Measurements from ENCODE around the gene GJC1.

Gene GJC1

DNA sequence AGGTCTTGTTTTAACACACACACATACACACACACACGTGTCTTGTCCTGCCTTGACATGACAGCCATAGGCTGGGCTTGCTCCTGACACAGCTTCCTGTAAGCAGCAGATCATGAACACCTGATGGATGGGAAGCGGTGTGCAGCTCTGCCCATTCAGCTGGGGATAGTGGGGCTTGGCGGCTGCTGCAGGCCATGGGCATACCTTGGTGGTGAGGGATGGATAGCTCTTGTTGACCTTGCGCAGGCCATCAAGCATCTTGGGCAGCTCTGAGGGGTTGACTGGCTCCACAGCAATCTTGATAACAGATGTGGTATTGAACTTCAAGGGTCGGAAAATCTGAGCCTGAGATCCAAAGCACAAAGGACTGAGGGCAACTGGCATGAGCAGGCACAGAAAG lies 29.6 kb upstream of the GJC1 start:
- Mint-ChIP-seq H3K27ac (no peak overlapping the region), H3K27me3 (ENCODE audit: low read depth) (no peaks in the 10 kb centered on the region), H3K36me3 (ENCODE audit: low read depth) (peaks cover 56% of the 10 kb centered on the region), H3K9me3 (no peaks in the 10 kb centered on the region), H3K4me3 (no peak overlapping the region), H3K4me1 (ENCODE audit: low read depth) (no peaks in the 10 kb centered on the region)
- DNase-seq (ENCODE audit: low spot score), result no peak

DNA sequence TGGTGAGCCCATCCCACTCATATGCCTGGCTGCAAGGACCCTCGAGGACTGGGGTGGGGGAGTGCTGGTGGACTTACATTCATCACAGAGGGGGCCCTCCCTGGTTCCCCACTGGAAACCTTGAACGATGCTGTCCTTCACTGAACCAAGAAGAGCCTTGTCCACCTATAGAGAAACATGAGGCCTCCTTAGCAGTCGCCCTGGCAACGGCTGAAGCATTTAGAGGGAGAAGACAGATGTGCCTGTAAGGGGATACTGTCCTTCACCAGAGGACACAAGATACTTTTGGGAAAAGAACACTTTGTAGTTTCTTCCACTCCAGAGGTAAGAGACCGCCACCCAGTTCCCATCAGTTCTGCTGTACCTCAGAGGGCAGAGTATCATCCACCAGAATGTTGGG lies 24.1 kb upstream of the GJC1 start:
- Mint-ChIP-seq H3K36me3 (ENCODE audit: low read depth) (peaks cover 55% of the 10 kb centered on the region), H3K4me3 (no peak overlapping the region), H3K4me1 (ENCODE audit: low read depth) (no peaks in the 10 kb centered on the region), H3K27me3 (ENCODE audit: low read depth) (no peaks in the 10 kb centered on the region), H3K27ac (no peak overlapping the region), H3K9me3 (no peaks in the 10 kb centered on the region)
- DNase-seq (ENCODE audit: low spot score), result no peak

DNA sequence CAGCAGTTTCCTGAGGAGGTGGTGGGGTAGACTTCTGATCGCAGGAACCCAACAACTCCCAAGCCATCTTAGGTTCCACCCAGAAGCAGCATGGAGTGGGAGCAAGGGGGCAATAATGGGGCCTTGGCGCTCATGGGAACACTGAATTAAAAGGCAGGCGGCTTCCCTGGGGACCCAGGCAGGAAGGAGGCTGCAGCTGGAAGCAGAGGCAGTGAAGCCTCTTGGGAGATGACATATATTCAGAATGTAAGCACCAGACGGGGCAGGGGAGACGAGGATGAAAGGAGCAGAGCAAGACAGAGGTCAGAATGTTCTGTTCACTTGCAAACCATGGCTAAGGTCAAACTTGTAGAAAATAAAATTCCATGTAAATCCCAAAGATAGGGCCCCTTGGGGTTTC lies 20.5 kb upstream of the GJC1 start:
- DNase-seq (ENCODE audit: low spot score), result no peak
- Mint-ChIP-seq H3K4me1 (ENCODE audit: low read depth) (no peaks in the 10 kb centered on the region), H3K9me3 (no peaks in the 10 kb centered on the region), H3K27me3 (ENCODE audit: low read depth) (no peaks in the 10 kb centered on the region), H3K36me3 (ENCODE audit: low read depth) (peaks cover 39% of the 10 kb centered on the region), H3K4me3 (no peak overlapping the region), H3K27ac (no peak overlapping the region)

DNA sequence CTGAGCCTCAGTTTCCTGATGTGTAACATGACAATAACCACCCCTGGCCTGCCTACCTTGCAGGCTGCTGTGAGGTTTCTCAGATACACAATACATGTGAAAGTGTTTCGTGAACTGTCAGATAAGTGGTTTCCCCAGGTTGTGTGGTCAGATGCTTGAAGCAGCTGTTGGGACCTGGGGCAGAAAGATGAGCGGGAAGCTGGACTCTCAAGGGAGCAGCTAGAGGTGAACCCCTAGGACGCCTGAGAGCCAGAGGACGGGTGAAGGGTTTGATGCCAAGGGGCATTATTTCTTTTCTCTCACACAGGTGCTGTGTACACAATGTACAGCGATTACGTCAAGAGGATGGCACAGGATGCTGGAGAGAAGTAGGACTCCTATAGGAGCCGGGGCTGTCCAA lies 19.9 kb upstream of the GJC1 start:
- Mint-ChIP-seq H3K4me3 (no peak overlapping the region), H3K4me1 (ENCODE audit: low read depth) (no peaks in the 10 kb centered on the region), H3K9me3 (no peaks in the 10 kb centered on the region), H3K27me3 (ENCODE audit: low read depth) (no peaks in the 10 kb centered on the region), H3K27ac (no peak overlapping the region), H3K36me3 (ENCODE audit: low read depth) (peaks cover 39% of the 10 kb centered on the region)
- no peak for DNase-seq (ENCODE audit: low spot score)

DNA sequence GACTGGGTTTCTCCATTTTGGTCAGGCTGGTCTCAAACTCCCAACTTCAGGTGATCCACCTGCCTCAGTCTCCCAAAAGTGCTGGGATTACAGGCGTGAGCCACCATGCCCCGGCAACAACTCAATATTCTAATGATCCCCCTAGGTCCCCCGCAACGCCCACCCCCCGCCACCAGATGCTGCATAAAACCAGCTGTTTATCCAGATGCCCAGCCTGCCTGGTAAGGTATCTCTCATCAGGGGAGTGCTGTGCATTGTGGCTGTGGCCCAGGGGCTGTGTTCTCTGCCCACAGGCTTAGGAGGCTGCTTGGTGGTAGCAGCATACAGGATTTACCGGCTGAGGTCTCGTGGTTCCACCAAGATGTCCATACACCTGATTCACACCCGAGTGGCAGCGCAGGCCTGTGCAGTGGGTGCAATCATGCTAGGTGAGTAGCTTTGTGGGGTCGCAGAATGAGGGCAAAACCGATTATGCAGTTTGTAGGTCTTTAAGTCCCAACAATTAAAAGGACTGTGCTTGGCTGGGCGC lies 18.9 kb upstream of the GJC1 start:
- H3K9me3 Mint-ChIP-seq, result no peaks in the 10 kb centered on the region
- no peaks in the 10 kb centered on the region for H3K4me1 Mint-ChIP-seq (ENCODE audit: low read depth)
- no peak overlapping the region for H3K4me3 Mint-ChIP-seq
- H3K27me3 Mint-ChIP-seq (ENCODE audit: low read depth), result no peaks in the 10 kb centered on the region
- no peak overlapping the region for H3K27ac Mint-ChIP-seq
- peaks cover 31% of the 10 kb centered on the region for H3K36me3 Mint-ChIP-seq (ENCODE audit: low read depth)
- DNase-seq (ENCODE audit: low spot score), result no peak

DNA sequence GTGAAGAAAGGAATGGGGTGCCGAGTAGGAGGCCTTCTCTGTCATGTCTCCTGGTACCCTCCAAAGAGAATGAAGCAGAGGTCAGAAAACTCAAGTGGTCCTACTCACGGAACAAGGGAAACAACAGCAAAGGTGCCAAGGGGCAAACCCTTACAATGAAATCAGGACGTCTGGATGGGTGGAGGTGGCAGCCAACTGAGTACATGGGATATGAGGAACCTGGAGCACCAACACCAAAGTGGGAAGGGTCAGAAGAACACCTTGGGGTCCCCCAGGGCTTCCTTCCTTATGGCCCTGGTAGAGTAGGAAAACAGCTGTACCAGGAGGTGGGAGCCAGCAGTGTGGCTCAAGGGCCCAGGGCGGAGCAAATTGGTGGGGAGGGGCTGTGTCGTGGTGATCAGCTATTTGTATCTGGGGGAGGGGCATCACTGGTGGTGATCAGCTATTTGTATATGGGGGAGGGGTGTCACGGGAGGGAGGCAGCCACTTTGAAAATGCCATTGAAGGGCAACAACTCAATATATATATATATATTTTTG lies 18.2 kb upstream of the GJC1 start:
- Mint-ChIP-seq H3K27me3 (ENCODE audit: low read depth) (no peaks in the 10 kb centered on the region), H3K27ac (no peak overlapping the region), H3K9me3 (no peaks in the 10 kb centered on the region), H3K36me3 (ENCODE audit: low read depth) (peaks cover 24% of the 10 kb centered on the region), H3K4me3 (no peak overlapping the region), H3K4me1 (ENCODE audit: low read depth) (no peaks in the 10 kb centered on the region)
- DNase-seq (ENCODE audit: low spot score), result no peak

DNA sequence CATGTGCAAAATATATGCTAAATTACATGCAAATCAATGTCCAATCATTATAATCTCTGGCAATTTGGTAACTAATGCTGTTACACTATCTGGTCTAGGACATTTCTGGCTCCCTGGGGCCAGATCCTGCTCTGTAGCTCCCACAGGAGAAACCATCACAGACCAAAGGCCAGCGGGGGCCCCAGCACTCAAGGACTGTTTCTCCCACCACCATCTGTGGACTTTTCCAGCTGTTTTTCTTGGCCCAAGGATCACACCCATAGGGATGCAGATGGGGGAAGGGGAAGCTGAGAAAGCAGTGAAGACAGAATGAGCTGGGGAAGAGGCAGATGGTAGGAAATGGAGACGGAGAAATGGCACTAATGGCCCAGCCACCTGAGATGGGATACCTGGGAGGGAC lies 17.5 kb upstream of the GJC1 start, which contains the start of gene HIGD1B:
TSS of gene HIGD1B (plus strand) at position 298 of the 400 bp plus-strand sequence. CDS start 270 bp downstream, outside the sequence.
- Mint-ChIP-seq H3K36me3 (ENCODE audit: low read depth) (peaks cover 23% of the 10 kb centered on the region), H3K9me3 (no peaks in the 10 kb centered on the region), H3K27ac (no peak within 1 kb of the TSS), H3K4me3 (no peak within 1 kb of the TSS), H3K27me3 (ENCODE audit: low read depth) (no peaks in the 10 kb centered on the region), H3K4me1 (ENCODE audit: low read depth) (no peaks in the 10 kb centered on the region)
- DNase-seq (ENCODE audit: low spot score), result no peak

DNA sequence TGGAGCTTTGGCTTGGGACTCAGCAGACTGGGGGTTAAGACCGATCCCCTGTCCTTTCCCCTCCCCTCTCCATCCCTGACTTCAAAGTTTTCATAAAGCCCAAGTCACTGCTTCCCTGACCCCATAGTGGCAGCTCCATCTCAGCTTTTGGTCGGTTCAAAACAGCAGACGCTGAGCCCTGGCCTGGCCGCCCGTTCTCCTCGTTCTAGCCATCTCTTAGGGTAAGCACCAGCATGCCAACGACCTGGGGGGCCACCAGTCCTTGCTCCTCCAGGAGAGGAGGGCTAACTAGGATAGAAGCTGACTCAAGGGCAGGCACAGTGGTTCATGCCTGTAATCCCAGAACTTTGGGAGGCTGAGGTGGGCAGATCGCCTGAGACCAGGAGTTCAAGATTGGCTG lies 16.1 kb upstream of the GJC1 start:
- Mint-ChIP-seq H3K4me1 (ENCODE audit: low read depth) (no peaks in the 10 kb centered on the region), H3K36me3 (ENCODE audit: low read depth) (peaks cover 14% of the 10 kb centered on the region), H3K4me3 (no peak overlapping the region), H3K9me3 (no peaks in the 10 kb centered on the region), H3K27me3 (ENCODE audit: low read depth) (no peaks in the 10 kb centered on the region), H3K27ac (no peak overlapping the region)
- no peak for DNase-seq (ENCODE audit: low spot score)

DNA sequence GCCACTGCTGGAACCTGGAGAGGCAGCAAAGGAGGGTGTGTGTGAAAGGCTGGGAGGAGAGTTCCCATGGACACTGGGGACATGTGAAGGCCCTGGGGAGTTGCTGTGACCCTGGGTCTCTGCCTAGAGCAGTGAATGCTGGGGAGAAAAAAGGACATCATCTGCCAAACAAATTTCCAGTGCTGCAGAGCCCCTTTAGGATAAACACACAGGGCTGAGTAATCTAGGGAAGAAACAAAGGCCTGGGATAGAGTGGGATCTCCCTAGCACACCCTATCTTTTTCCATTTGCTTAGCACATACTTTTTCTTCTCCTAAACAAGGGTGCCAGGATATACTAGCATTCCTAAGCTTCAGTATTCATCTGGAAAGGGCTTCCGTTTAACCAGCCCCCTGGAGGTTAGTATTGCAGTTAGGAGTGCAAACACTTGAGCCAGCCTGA lies 14.3 kb upstream of the GJC1 start:
- no peaks in the 10 kb centered on the region for H3K9me3 Mint-ChIP-seq
- H3K27ac Mint-ChIP-seq, result no peak overlapping the region
- H3K4me3 Mint-ChIP-seq, result no peak overlapping the region
- DNase-seq (ENCODE audit: low spot score), result no peak
- H3K4me1 Mint-ChIP-seq (ENCODE audit: low read depth), result no peaks in the 10 kb centered on the region
- H3K27me3 Mint-ChIP-seq (ENCODE audit: low read depth), result no peaks in the 10 kb centered on the region
- no peaks in the 10 kb centered on the region for H3K36me3 Mint-ChIP-seq (ENCODE audit: low read depth)

DNA sequence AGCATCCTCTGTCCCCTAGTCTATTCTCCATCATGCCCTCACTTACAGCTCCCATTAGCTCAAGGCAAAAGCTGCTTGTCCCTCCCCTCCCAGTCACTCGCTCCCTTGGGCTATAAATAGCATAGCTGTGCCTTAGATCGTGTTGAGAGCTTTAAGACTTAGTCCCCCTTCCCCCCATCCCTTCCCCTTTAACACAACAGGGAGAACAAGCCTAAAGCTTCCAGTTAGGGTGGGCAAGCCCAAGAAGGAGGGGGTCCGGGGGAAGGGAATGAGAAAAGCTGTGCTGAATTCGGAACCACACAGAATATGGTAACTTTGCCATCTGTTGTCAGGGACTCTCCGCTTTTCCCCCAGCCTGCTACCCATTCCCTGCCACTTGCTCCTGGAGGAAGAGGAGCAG lies 12.7 kb upstream of the GJC1 start:
- Mint-ChIP-seq H3K9me3 (no peaks in the 10 kb centered on the region), H3K4me1 (ENCODE audit: low read depth) (no peaks in the 10 kb centered on the region), H3K4me3 (no peak overlapping the region), H3K36me3 (ENCODE audit: low read depth) (no peaks in the 10 kb centered on the region), H3K27me3 (ENCODE audit: low read depth) (no peaks in the 10 kb centered on the region), H3K27ac (no peak overlapping the region)
- no peak for DNase-seq (ENCODE audit: low spot score)

DNA sequence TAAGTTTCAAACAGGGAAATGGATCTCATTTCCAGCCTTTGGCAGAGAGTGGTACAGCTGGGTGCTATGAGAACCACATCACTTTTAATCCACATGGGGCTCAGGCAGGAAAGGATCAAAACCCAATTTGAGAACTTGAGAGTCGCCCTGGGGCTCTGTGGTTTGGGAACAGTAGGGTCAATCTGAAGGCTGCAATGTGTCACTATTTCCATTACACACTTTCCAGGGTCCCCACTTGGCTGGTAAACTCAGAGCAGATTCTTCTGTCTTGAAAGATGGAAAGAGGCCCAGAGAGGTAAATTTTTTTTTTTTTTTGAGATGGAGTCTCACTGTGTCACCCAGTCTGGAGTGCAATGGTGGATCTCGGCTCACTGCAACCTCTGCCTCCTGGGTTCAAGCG lies 10.8 kb upstream of the GJC1 start:
- DNase-seq (ENCODE audit: low spot score), result peak; percentile 18
- H3K36me3 Mint-ChIP-seq (ENCODE audit: low read depth), result no peaks in the 10 kb centered on the region
- H3K4me1 Mint-ChIP-seq (ENCODE audit: low read depth), result no peaks in the 10 kb centered on the region
- no peak overlapping the region for H3K27ac Mint-ChIP-seq
- H3K4me3 Mint-ChIP-seq, result no peak overlapping the region
- H3K9me3 Mint-ChIP-seq, result no peaks in the 10 kb centered on the region
- H3K27me3 Mint-ChIP-seq (ENCODE audit: low read depth), result no peaks in the 10 kb centered on the region

DNA sequence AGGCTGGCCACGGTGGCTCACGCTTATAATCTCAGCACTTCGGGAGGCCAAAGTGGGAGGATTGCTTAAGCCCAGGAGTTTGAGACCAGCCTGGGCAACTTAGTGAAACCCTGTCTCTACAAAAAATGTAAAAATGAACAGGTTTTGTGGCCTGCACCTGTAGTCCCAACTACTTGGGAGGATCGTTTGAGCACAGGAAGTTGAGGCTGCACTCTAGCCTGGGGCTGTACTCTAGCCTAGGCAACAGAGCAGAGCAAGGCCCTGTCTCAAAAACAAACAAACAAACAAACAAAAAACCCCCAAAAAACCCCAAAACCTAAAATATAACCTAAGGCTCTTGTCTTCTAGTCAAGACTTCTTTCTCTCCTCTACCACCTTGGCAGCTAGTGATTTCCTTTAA lies 10.2 kb upstream of the GJC1 start:
- Mint-ChIP-seq H3K9me3 (no peaks in the 10 kb centered on the region), H3K4me3 (no peak overlapping the region), H3K27ac (no peak overlapping the region), H3K27me3 (ENCODE audit: low read depth) (peaks cover 2% of the 10 kb centered on the region), H3K4me1 (ENCODE audit: low read depth) (no peaks in the 10 kb centered on the region), H3K36me3 (ENCODE audit: low read depth) (no peaks in the 10 kb centered on the region)
- no peak for DNase-seq (ENCODE audit: low spot score)

DNA sequence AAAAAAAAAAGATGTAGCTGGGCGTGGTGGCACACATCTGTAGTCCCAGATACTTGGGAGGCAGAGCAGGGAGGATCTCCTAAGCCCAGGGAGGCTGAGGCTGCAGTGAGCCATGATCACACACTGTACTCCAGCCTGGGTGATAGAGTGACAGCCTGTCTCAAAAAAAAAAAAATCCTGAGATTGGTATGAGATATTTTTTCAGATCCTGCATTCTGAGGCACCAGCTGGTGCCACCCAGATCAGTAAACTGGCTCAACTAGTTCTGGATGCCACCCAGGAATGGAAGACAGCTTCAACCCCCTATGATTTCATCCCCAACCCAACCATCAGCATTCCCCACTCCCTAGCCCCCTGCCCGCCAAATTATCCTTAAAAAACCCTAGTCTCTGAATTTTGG lies 7.1 kb upstream of the GJC1 start:
- Mint-ChIP-seq H3K9me3 (no peaks in the 10 kb centered on the region), H3K4me1 (ENCODE audit: low read depth) (no peaks in the 10 kb centered on the region), H3K36me3 (ENCODE audit: low read depth) (no peaks in the 10 kb centered on the region), H3K4me3 (no peak overlapping the region), H3K27me3 (ENCODE audit: low read depth) (peaks cover 19% of the 10 kb centered on the region), H3K27ac (no peak overlapping the region)
- DNase-seq (ENCODE audit: low spot score), result no peak

DNA sequence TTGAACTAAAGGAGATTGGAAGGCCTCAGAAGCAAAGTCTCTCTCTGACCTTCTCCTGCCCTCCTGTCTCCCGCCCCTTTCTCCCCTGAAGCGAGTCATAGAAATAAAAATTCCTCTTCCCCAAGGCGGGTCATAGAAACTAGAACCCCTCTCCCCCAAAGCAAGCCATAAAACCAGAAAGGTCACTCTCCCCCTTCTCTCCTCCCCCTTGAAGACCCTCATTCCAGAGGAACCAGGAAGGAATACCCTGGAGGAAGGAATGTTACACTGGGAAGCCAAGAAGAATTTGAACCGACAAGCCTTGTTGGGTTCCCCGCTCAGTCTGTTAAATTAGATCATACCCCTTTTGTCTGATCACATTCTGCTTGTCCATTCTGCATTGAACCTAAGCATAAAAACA lies 2.7 kb upstream of the GJC1 start:
- Mint-ChIP-seq H3K27me3 (ENCODE audit: low read depth) (peaks cover 54% of the 10 kb centered on the region), H3K4me3 (no peak overlapping the region), H3K27ac (no peak overlapping the region), H3K4me1 (ENCODE audit: low read depth) (peaks cover 9% of the 10 kb centered on the region), H3K9me3 (no peaks in the 10 kb centered on the region), H3K36me3 (ENCODE audit: low read depth) (no peaks in the 10 kb centered on the region)
- no peak for DNase-seq (ENCODE audit: low spot score)

DNA sequence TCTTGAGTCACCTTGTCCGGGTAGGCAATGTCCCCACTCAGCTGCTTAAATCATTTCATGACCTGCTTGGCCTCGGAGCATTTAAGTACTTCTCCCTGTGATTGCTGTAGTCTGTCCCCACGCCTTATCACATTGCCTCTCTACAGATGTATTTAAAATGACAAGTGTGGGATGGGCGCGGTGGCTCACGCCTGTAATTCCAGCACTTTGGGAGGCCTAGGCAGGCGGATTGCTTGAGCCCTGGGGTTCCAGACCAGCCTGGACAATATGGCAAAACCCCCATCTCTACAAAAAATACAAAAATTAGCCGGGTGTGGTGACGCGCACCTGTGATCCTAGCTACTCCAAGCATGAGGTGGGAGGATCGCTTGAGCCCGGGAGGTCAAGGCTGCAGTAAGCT lies 1.3 kb upstream of the GJC1 start:
- peaks cover 66% of the 10 kb centered on the region for H3K27me3 Mint-ChIP-seq (ENCODE audit: low read depth)
- peaks cover 9% of the 10 kb centered on the region for H3K4me1 Mint-ChIP-seq (ENCODE audit: low read depth)
- no peak overlapping the region for H3K27ac Mint-ChIP-seq
- no peak for DNase-seq (ENCODE audit: low spot score)
- no peak overlapping the region for H3K4me3 Mint-ChIP-seq
- H3K9me3 Mint-ChIP-seq, result no peaks in the 10 kb centered on the region
- H3K36me3 Mint-ChIP-seq (ENCODE audit: low read depth), result no peaks in the 10 kb centered on the region
